Measurements from ENCODE around the gene SPAG5. TPM values are rescaled to one million over a fixed set of nuclear protein-coding genes. Genes with fewer than 3 reads are reported as not detected.

Gene SPAG5
- total and polyA plus RNA-seq, 9 of the 15 experiments (the other 6 are each of a cell fraction or from before 2014, with no cell fraction given): 94.4 to 286 (median 151) TPM

- TF ChIP-seq HDAC6 (IDR thresholded peaks at IDR 0.05; ENCODE audit: low read depth, low read length) (no peak), PHTF2 (CRISPR knock-in tag; IDR thresholded peaks at IDR 0.05) (no peak), CBX5 (IDR thresholded peaks at IDR 0.05; ENCODE audit: borderline replicate concordance, low read depth) (no peak), EP300 (IDR thresholded peaks at IDR 0.05; ENCODE audit: low read length) (peak; percentile 31), NELFE (IDR thresholded peaks at IDR 0.05; ENCODE audit: insufficient read depth, insufficient read length) (no peak), SAP30 (IDR thresholded peaks at IDR 0.05; ENCODE audit: borderline replicate concordance, insufficient read depth, low read depth, low read length, poor library complexity, severe bottlenecking) (no peak), ILF3 (IDR thresholded peaks at IDR 0.05; ENCODE audit: borderline replicate concordance) (0 out of 2 replicates have a peak, but pooled peaks have one; percentile 10), HOMEZ (CRISPR knock-in tag; IDR thresholded peaks at IDR 0.05) (no peak), BRF1 (IDR thresholded peaks at IDR 0.05; ENCODE audit: borderline replicate concordance, extremely low read depth, insufficient read length) (no peak), ZNF644 (tag; IDR thresholded peaks at IDR 0.05; ENCODE audit: low read depth) (no peak), ZNF253 (CRISPR knock-in tag; conservative IDR thresholded peaks at IDR 0.05) (no peak), MITF (IDR thresholded peaks at IDR 0.05) (no peak), YY1 (IDR thresholded peaks at IDR 0.05; ENCODE audit: borderline replicate concordance in 1 of 3, control insufficient read depth in 1 of 3, extremely low read depth in 1 of 3, insufficient read depth in 3 of 3, insufficient read length in 1 of 3, insufficient replicate concordance in 2 of 3, low read depth in 1 of 3, low read length in 2 of 3) (peak in 1 of 3 experiments; percentile 43), ZNF407 (IDR thresholded peaks at IDR 0.05; ENCODE audit: low read depth) (no peak)
Observed at GRCh38 chr17:28643983-28644786, 45.4 kb upstream of the SPAG5 start (continued).

All from K562 (cell line).